DND-41 (cell line): ENCODE measurements around the gene KIAA1586.

ENCODE experiments used
- ATAC-seq: fragments of 200-7000 bp; cut with Tn5 transposase; 3 replicates; pipeline ENCODE4 v1.9.1; 2021; ENCODE audit warnings: low read depth; ENCODE audit not compliant: insufficient read depth
- DNase-seq: peaks from one replicate; pipeline ENCODE4 v3.0.0-alpha.2; 2020
- H2AFZ ChIP-seq: 2 replicates; pipeline ENCODE4 v1.6.0; 2012; ENCODE audit warnings: low read depth, low read length
- H3K27ac ChIP-seq: 2 replicates; pipeline ENCODE4 v1.5.1; 2012; ENCODE audit warnings: low read length, inconsistent platforms
- H3K27me3 ChIP-seq: fragments of 200-600 bp; sonication (generic); 2 replicates; pipeline ENCODE4 v1.6.0; 2012; ENCODE audit warnings: low read length, mild to moderate bottlenecking, inconsistent platforms; ENCODE audit not compliant: insufficient read depth, poor library complexity
- H3K36me3 ChIP-seq: 2 replicates; pipeline ENCODE4 v1.5.1; 2012; ENCODE audit warnings: low read length, inconsistent platforms; ENCODE audit not compliant: insufficient read depth
- H3K4me1 ChIP-seq: 2 replicates; pipeline ENCODE4 v1.5.1; 2012; ENCODE audit warnings: mild to moderate bottlenecking, low read length; ENCODE audit not compliant: insufficient read depth
- H3K4me2 ChIP-seq: 2 replicates; pipeline ENCODE4 v1.6.0; 2012; ENCODE audit warnings: mild to moderate bottlenecking, moderate library complexity, low read length, inconsistent platforms; ENCODE audit not compliant: insufficient read depth
- H3K4me3 ChIP-seq, 2 experiments: fragments of 200-600 bp in 1 of 2; shearing (Covaris generic) in 1 of 2; 2 replicates each; pipeline ENCODE4 v1.5.1; 2012 to 2016; ENCODE audit warnings: inconsistent platforms in 2 of 2, low read length in 2 of 2, mild to moderate bottlenecking in 2 of 2, low read depth in 1 of 2, moderate library complexity in 1 of 2
- H3K79me2 ChIP-seq: 2 replicates; pipeline ENCODE4 v1.6.0; 2012; ENCODE audit warnings: low read length, inconsistent platforms; ENCODE audit not compliant: insufficient read depth
- H3K9ac ChIP-seq: 2 replicates; pipeline ENCODE4 v1.6.0; 2012; ENCODE audit warnings: low read depth, mild to moderate bottlenecking, inconsistent platforms, low read length, moderate library complexity
- H3K9me3 ChIP-seq: 2 replicates; pipeline ENCODE4 v1.5.1; 2012; ENCODE audit warnings: low read length, moderate library complexity, mild to moderate bottlenecking, inconsistent platforms; ENCODE audit not compliant: insufficient read depth, severe bottlenecking
- H4K20me1 ChIP-seq: 2 replicates; pipeline ENCODE4 v1.6.0; 2012; ENCODE audit warnings: low read length; ENCODE audit not compliant: insufficient read depth
- CTCF ChIP-seq: IDR thresholded peaks from 2 replicates; pipeline ENCODE4 v1.5.1; 2012; ENCODE audit warnings: borderline replicate concordance, low read length, moderate library complexity, mild to moderate bottlenecking; ENCODE audit not compliant: poor library complexity, severe bottlenecking; ENCODE audit errors: extremely low read depth
- EZH2 ChIP-seq: IDR thresholded peaks from 3 replicates; pipeline ENCODE4 v1.6.1; 2012; ENCODE audit warnings: borderline replicate concordance, low read depth, mild to moderate bottlenecking, moderate library complexity, low read length, inconsistent platforms; ENCODE audit not compliant: severe bottlenecking

The KIAA1586 gene

DNA sequence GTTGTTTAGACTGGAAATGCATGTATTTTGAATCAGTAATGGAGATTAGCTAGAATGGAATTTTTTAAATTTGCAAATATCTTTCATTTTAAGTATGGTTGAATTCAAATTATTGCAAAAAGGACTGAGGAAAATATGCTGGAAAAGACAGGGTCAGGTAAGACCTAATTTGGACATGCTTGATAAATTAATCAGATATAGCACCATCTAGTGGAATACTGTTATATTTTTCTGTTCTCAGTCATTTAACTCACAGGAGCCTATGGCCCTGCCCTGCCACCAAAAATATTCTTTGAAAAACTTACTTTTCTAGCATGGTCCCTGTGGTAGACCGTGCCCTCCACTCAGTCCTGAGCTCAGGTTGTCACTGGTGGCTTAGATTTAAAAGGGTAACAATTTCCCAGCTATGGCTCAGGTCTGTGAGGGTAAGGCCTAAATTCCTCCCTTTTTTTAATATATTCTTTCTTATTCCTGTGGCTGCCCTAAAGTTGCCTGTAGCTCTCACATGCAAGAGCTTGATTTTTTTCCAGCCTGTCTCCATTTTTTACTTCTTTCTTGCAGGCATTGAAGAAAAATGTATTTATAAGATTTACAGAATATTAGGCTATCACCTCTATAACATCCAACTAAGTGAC is 25.3 kb upstream of the KIAA1586 start:
- Histone ChIP-seq H2AFZ (0 out of 2 replicates have a peak overlapping the region, but pooled peaks have one; percentile 20), H4K20me1 (no peaks in the 10 kb centered on the region), H3K4me2 (no peak overlapping the region), H3K36me3 (no peaks in the 10 kb centered on the region), H3K79me2 (no peaks in the 10 kb centered on the region), H3K4me3 (no peak overlapping the region), H3K27ac (no peak overlapping the region), H3K27me3 (no peaks in the 10 kb centered on the region), H3K9ac (no peak overlapping the region), H3K4me1 (no peaks in the 10 kb centered on the region), H3K9me3 (peaks cover 3% of the 10 kb centered on the region)
- ATAC-seq (peak; percentile 82), DNase-seq (no peak)
- TF ChIP-seq CTCF (peak; percentile 60), EZH2 (no peak)

- H3K4me2 ChIP-seq, result no peak overlapping the region
- H3K4me3 ChIP-seq, result no peak overlapping the region
- no peaks in the 10 kb centered on the region for H4K20me1 ChIP-seq
- no peak overlapping the region for H3K27ac ChIP-seq
- no peaks in the 10 kb centered on the region for H3K27me3 ChIP-seq
- DNase-seq (no peak), ATAC-seq (no peak)
- H3K9ac ChIP-seq, result no peak overlapping the region
- TF ChIP-seq CTCF (no peak), EZH2 (no peak)
- no peak overlapping the region for H2AFZ ChIP-seq
- peaks cover 3% of the 10 kb centered on the region for H3K9me3 ChIP-seq
- no peaks in the 10 kb centered on the region for H3K4me1 ChIP-seq
- H3K36me3 ChIP-seq, result no peaks in the 10 kb centered on the region
- H3K79me2 ChIP-seq, result no peaks in the 10 kb centered on the region
These were observed 22.2 kb upstream of the KIAA1586 start for GRCh38 chr6:57024321-57024720.

DNA sequence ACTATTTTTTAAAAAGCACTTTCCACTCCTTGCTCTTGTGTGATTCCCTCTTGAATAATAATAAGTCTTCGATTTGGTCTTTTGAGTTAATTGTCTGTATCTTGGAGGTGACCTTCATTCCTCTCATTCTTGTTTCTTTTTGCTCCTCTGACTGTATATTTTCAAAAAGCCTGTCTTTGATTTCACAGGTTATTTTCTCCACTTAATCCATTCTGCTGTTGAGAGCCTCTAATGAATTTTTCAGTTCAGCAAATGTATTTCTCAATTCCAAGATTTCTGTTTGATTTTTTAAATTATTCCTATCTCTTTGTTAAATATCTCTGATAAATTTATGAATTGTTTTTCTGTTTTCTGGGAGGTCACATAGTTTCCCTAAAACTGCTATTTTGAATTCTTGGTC is 21.7 kb upstream of the KIAA1586 start:
- Histone ChIP-seq H3K27ac (no peak overlapping the region), H3K9ac (no peak overlapping the region), H2AFZ (no peak overlapping the region), H3K4me1 (no peaks in the 10 kb centered on the region), H3K9me3 (peaks cover 3% of the 10 kb centered on the region), H3K27me3 (no peaks in the 10 kb centered on the region), H3K4me3 (no peak overlapping the region), H3K36me3 (no peaks in the 10 kb centered on the region), H4K20me1 (no peaks in the 10 kb centered on the region), H3K79me2 (no peaks in the 10 kb centered on the region), H3K4me2 (no peak overlapping the region)
- DNase-seq (no peak), ATAC-seq (no peak)
- TF ChIP-seq CTCF, result no peak
- TF ChIP-seq EZH2, result no peak
